ENCODE measurements around the gene PCDHGB3. TPM values are rescaled to one million over a fixed set of nuclear protein-coding genes. Genes with fewer than 3 reads are reported as not detected.
A peak's percentile ranks its signal among the peaks of the same experiment; 100 is the strongest.
"Not testable (repeated sequence)": the region's sequence is repeated elsewhere in the genome, so short reads cannot be mapped to it uniquely, and the experiment has no call there.

Gene PCDHGB3
- total RNA-seq, 1 donor from 2014 or later = 0.47 TPM

DNA sequence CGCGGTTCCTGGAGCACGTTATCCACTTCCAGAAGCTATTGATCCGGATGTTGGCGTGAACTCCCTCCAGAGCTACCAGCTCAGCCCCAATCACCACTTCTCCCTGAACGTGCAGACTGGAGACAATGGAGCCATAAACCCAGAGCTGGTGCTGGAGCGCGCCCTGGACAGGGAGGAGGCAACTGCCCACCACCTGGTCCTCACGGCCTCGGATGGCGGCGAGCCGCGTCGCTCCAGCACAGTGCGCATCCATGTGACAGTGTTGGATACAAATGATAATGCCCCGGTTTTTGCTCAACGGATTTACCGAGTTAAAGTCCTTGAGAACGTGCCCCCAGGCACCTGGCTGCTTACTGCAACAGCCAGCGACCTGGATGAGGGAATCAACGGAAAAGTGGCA lies 33.3 kb downstream of the PCDHGB3 start:
- DNase-seq (ENCODE audit: low spot score) = no peak
- peaks cover 28% of the 10 kb centered on the region for H3K27me3 Mint-ChIP-seq (ENCODE audit: insufficient read depth)
- intact Hi-C loops (cut with micrococcal nuclease) = no loop called here
- no peaks in the 10 kb centered on the region for H3K4me1 Mint-ChIP-seq (ENCODE audit: low read depth)
- no peaks in the 10 kb centered on the region for H3K36me3 Mint-ChIP-seq (ENCODE audit: low read depth)
- no peak overlapping the region for H3K27ac Mint-ChIP-seq
- H3K4me3 Mint-ChIP-seq = no peak overlapping the region
- peaks cover 19% of the 10 kb centered on the region for H3K9me3 Mint-ChIP-seq

DNA sequence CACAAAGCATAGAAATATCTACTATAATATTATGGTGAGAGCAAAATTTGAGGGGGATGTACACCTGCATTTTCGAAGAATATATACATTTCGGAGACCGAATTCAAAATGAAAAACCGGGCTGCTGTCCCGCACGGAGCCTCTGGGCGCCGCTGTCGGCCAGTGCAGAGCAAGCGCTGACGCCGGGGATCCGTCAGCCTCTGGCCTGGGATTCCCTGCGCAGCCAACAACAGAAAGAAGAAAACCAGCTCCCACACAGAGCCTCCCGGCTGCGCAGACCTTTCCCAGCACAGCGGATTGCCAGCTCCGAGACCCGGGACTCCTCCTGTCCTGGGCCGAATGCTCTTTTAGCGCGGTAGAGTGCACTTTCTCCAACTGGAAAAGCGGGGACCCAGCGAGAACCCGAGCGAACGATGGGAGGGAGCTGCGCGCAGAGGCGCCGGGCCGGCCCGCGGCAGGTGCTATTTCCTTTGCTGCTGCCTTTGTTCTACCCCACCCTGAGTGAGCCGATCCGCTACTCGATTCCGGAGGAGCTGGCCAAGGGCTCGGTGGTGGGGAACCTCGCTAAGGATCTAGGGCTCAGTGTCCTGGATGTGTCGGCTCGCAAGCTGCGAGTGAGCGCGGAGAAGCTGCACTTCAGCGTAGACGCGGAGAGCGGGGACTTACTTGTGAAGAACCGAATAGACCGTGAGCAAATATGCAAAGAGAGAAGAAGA lies 37.9 kb downstream of the PCDHGB3 start, which contains the start of gene PCDHGB6:
TSS of gene PCDHGB6 (plus strand) at position 232 of the 716 bp plus-strand sequence. CDS start at position 414, 182 bp downstream.
- DNase-seq (ENCODE audit: low spot score) = peak; percentile 23
- H3K36me3 Mint-ChIP-seq (ENCODE audit: low read depth); H3K4me1 Mint-ChIP-seq (ENCODE audit: low read depth); intact Hi-C loops (cut with micrococcal nuclease); H3K27ac Mint-ChIP-seq: not testable (repeated sequence)
- Mint-ChIP-seq H3K4me3 (peak within 1 kb of the TSS; percentile 66), H3K9me3 (peaks cover 16% of the 10 kb centered on the region), H3K27me3 (ENCODE audit: insufficient read depth) (peaks cover 26% of the 10 kb centered on the region)

GRCh38 chr5:141409598-141410306 lies 39.7 kb downstream of the PCDHGB3 start:
- H3K36me3 Mint-ChIP-seq (ENCODE audit: low read depth) = no peaks in the 10 kb centered on the region
- DNase-seq (ENCODE audit: low spot score) = no peak
- peaks cover 7% of the 10 kb centered on the region for H3K4me1 Mint-ChIP-seq (ENCODE audit: low read depth)
- intact Hi-C loops (cut with micrococcal nuclease) = loop anchor here (5.0 to 10.0 kb wide), 2 partner anchors 37 to 565 kb away; partner anchors contain the start of genes PCDHA8, PCDHA9, PCDHGA6 and PCDHGB3
- H3K27ac Mint-ChIP-seq = no peak overlapping the region
- H3K4me3 Mint-ChIP-seq = no peak overlapping the region
- peaks cover 19% of the 10 kb centered on the region for H3K9me3 Mint-ChIP-seq
- H3K27me3 Mint-ChIP-seq (ENCODE audit: insufficient read depth) = peaks cover 38% of the 10 kb centered on the region

GRCh38 chr5:141411575-141411974 lies 41.5 kb downstream of the PCDHGB3 start:
- no peak for DNase-seq (ENCODE audit: low spot score)
- no peak overlapping the region for H3K4me3 Mint-ChIP-seq
- H3K36me3 Mint-ChIP-seq (ENCODE audit: low read depth) = no peaks in the 10 kb centered on the region
- intact Hi-C loops (cut with micrococcal nuclease) = loop anchor here (5.0 to 10.0 kb wide), 2 partner anchors 39 to 567 kb away; partner anchors contain the start of genes PCDHA8, PCDHA9, PCDHGA6 and PCDHGB3
- peaks cover 45% of the 10 kb centered on the region for H3K27me3 Mint-ChIP-seq (ENCODE audit: insufficient read depth)
- peaks cover 7% of the 10 kb centered on the region for H3K4me1 Mint-ChIP-seq (ENCODE audit: low read depth)
- H3K9me3 Mint-ChIP-seq = peaks cover 19% of the 10 kb centered on the region
- no peak overlapping the region for H3K27ac Mint-ChIP-seq

DNA sequence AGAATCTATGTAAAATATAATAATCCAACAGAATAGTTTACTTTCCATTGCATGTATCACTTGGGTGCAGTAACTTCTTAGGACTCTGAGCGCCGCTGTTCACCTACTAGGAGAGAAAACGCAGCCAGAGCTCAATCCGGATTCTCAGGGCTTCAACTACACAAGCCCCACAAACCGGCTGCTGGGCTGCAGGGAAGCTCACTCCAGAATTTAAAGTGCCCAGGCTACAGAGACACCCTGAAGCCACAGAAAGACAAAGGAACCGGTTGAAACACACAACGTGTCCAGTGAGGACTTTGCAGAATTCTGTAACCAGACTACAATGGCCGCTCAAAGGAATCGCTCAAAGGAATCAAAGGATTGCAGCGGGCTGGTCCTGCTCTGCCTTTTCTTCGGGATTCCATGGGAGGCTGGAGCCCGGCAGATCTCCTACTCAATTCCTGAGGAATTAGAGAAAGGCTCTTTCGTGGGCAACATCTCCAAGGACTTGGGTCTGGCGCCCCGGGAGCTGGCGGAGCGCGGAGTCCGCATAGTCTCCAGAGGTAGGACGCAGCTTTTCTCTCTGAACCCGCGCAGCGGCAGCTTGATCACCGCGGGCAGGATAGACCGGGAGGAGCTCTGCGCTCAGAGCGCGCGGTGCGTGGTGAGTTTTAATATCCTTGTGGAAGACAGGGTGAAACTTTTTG lies 43.0 kb downstream of the PCDHGB3 start, which contains the start of gene PCDHGA10:
TSS of gene PCDHGA10 (plus strand) at position 134 of the 686 bp plus-strand sequence. CDS start at position 323, 189 bp downstream.
- Mint-ChIP-seq H3K9me3 (peaks cover 21% of the 10 kb centered on the region), H3K27me3 (ENCODE audit: insufficient read depth) (peaks cover 44% of the 10 kb centered on the region), H3K27ac (peak within 1 kb of the TSS; percentile 68), H3K36me3 (ENCODE audit: low read depth) (peaks cover 1% of the 10 kb centered on the region), H3K4me3 (peak within 1 kb of the TSS; percentile 84), H3K4me1 (ENCODE audit: low read depth) (peaks cover 13% of the 10 kb centered on the region)
- intact Hi-C loops (cut with micrococcal nuclease) = loop anchor here (1.0 to 10.0 kb wide), 6 partner anchors 41 to 568 kb away; partner anchors contain the start of genes PCDHA8, PCDHA9, PCDHGA6 and PCDHGB3
- peak; percentile 33 for DNase-seq (ENCODE audit: low spot score)

- Mint-ChIP-seq H3K27ac (no peak overlapping the region), H3K36me3 (ENCODE audit: low read depth) (peaks cover 1% of the 10 kb centered on the region), H3K4me1 (ENCODE audit: low read depth) (peaks cover 15% of the 10 kb centered on the region), H3K4me3 (peak overlapping the region; percentile 84), H3K27me3 (ENCODE audit: insufficient read depth) (peaks cover 43% of the 10 kb centered on the region), H3K9me3 (peaks cover 27% of the 10 kb centered on the region)
- intact Hi-C loops (cut with micrococcal nuclease) = loop anchor here (1.0 to 10.0 kb wide), 5 partner anchors 41 to 569 kb away; partner anchors contain the start of genes PCDHA8, PCDHA9, PCDHGA6 and PCDHGB3
- DNase-seq (ENCODE audit: low spot score) = no peak
Observed at GRCh38 chr5:141413540-141414069, 43.6 kb downstream of the PCDHGB3 start.

GRCh38 chr5:141414548-141415274 lies 44.7 kb downstream of the PCDHGB3 start:
- peaks cover 24% of the 10 kb centered on the region for H3K9me3 Mint-ChIP-seq
- not testable (repeated sequence) for H3K27ac Mint-ChIP-seq; DNase-seq (ENCODE audit: low spot score); H3K36me3 Mint-ChIP-seq (ENCODE audit: low read depth)
- peak overlapping the region; percentile 37 for H3K4me3 Mint-ChIP-seq
- H3K4me1 Mint-ChIP-seq (ENCODE audit: low read depth) = peaks cover 15% of the 10 kb centered on the region
- intact Hi-C loops (cut with micrococcal nuclease) = loop anchor here (5.0 to 10.0 kb wide), 3 partner anchors 42 to 570 kb away; partner anchors contain the start of genes PCDH1, PCDHA8, PCDHA9 and PCDHGA6
- H3K27me3 Mint-ChIP-seq (ENCODE audit: insufficient read depth) = peaks cover 40% of the 10 kb centered on the region

- DNase-seq (ENCODE audit: low spot score); H3K36me3 Mint-ChIP-seq (ENCODE audit: low read depth); H3K4me3 Mint-ChIP-seq: not testable (repeated sequence)
- intact Hi-C loops (cut with micrococcal nuclease) = loop anchor here (5.0 to 10.0 kb wide), 2 partner anchors 462 to 570 kb away; partner anchors contain the start of genes PCDH1, PCDHA8 and PCDHA9
- peaks cover 26% of the 10 kb centered on the region for H3K9me3 Mint-ChIP-seq
- peaks cover 38% of the 10 kb centered on the region for H3K27me3 Mint-ChIP-seq (ENCODE audit: insufficient read depth)
- H3K4me1 Mint-ChIP-seq (ENCODE audit: low read depth) = peaks cover 15% of the 10 kb centered on the region
- H3K27ac Mint-ChIP-seq = peak overlapping the region; percentile 2
Observed at GRCh38 chr5:141415275-141415618, 45.2 kb downstream of the PCDHGB3 start.

DNA sequence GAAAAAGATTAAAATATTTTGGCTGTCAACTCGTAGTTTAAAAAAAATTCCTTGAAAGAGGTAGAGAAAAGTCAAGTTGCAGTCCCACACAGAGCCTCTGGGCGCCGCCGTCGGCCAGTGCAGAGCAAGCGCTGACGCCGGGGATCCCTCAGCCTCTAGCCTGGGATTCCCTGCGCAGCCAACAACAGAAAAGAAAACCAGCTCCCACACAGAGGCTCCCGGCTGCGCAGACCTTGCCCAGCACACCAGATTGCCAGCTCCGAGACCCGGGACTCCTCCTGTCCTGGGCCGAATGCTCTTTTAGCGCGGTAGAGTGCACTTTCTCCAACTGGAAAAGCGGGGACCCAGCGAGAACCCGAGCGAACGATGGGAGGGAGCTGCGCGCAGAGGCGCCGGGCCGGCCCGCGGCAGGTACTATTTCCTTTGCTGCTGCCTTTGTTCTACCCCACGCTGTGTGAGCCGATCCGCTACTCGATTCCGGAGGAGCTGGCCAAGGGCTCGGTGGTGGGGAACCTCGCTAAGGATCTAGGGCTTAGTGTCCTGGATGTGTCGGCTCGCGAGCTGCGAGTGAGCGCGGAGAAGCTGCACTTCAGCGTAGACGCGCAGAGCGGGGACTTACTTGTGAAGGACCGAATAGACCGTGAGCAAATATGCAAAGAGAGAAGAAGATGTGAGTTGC lies 47.6 kb downstream of the PCDHGB3 start, which contains the start of gene PCDHGB7:
TSS of gene PCDHGB7 (plus strand) at position 184 of the 679 bp plus-strand sequence. CDS start at position 367, 183 bp downstream.
- intact Hi-C loops (cut with micrococcal nuclease) = loop anchor here (1.0 to 10.0 kb wide), 5 partner anchors 95 to 573 kb away; partner anchors contain the start of genes PCDH1, PCDHA8 and PCDHA9
- H3K27ac Mint-ChIP-seq; H3K36me3 Mint-ChIP-seq (ENCODE audit: low read depth): not testable (repeated sequence)
- DNase-seq (ENCODE audit: low spot score) = peak; percentile 30
- H3K27me3 Mint-ChIP-seq (ENCODE audit: insufficient read depth) = peaks cover 55% of the 10 kb centered on the region
- H3K9me3 Mint-ChIP-seq = peaks cover 37% of the 10 kb centered on the region
- H3K4me3 Mint-ChIP-seq = peak within 1 kb of the TSS; percentile 76
- peaks cover 21% of the 10 kb centered on the region for H3K4me1 Mint-ChIP-seq (ENCODE audit: low read depth)

- H3K27me3 Mint-ChIP-seq (ENCODE audit: insufficient read depth) = peaks cover 53% of the 10 kb centered on the region
- no peak overlapping the region for H3K4me3 Mint-ChIP-seq
- H3K36me3 Mint-ChIP-seq (ENCODE audit: low read depth) = peaks cover 9% of the 10 kb centered on the region
- no peak for DNase-seq (ENCODE audit: low spot score)
- peaks cover 14% of the 10 kb centered on the region for H3K4me1 Mint-ChIP-seq (ENCODE audit: low read depth)
- intact Hi-C loops (cut with micrococcal nuclease) = loop anchor here (5.0 to 10.0 kb wide), 2 partner anchors 458 to 574 kb away; partner anchors contain the start of genes PCDH1, PCDHA8 and PCDHA9
- H3K27ac Mint-ChIP-seq = no peak overlapping the region
- peaks cover 33% of the 10 kb centered on the region for H3K9me3 Mint-ChIP-seq
Observed at GRCh38 chr5:141419074-141419880, 49.2 kb downstream of the PCDHGB3 start.
